ENCODE results near the gene MRFAP1.

DNA sequence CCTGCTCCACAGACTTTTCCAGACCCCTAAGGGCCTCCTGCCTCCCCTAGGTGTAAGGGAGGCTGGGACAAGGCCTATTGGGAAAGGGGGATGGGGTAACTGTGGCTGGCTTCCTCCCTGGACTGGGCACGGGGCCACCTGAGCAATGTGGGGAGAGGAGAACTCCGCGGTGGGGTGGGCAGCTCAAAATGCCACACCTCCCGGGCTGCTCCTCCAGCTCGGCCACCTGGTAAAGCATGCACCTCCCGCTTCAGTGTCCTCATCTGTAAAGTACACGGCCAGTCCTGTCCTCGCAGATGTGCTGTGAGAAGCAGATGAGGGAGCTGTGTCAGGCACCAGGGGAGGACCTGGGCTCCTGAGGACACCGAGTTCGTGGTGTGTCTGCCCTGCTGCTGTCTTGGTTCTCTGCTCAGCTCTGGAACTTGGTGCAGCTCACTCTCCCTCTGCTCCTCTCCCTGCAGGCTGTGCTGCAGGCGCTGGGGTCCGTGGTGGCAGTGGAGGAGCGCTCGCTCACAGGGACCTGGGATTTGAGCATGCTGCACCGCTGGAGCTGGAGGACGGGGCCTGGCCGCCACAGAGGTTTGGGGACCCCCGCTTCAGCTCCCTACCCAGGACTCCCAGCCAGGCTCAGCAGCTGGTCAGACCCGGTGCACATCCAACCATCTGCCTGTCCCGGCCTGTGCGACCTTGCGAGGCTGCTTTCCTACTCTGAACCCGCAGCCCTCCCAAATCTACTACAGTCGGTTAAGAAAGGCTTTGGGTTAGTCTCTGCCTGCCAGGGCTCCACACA, 20.8 kb upstream of the MRFAP1 start:
- TF ChIP-seq EZH2 (IDR thresholded peaks at IDR 0.05; ENCODE audit: borderline replicate concordance, insufficient read depth, low read depth, low read length, poor library complexity, severe bottlenecking) (no peak), CTCF (IDR thresholded peaks at IDR 0.05) (no peak)

All from B cell (primary cell).